CD4-positive, alpha-beta T cell (primary cell): ENCODE results near the gene DENND1A. TPM values are rescaled to one million over a fixed set of nuclear protein-coding genes. Genes with fewer than 3 reads are reported as not detected.
"Not testable (repeated sequence)": the region's sequence is repeated elsewhere in the genome, so short reads cannot be mapped to it uniquely, and the experiment has no call there.

Experiments
- ATAC-seq: fragments of 200-7000 bp; cut with Tn5 transposase; one replicate; pipeline ENCODE4 v1.10.0; 2022; ENCODE audit warnings: mild to moderate bottlenecking; ENCODE audit not compliant: poor library complexity
- CTCF ChIA-PET: fragments of 350-600 bp; sonication (Branson Sonifier 250); formaldehyde crosslinking; loops from one replicate; lab custom pipeline; 2021; ENCODE audit warnings: antibody characterized with exemption, inconsistent platforms; lab: Charles Lee
- POLR2A ChIA-PET: fragments of 350-600 bp; sonication (Branson Sonifier 250); formaldehyde crosslinking; loops from one replicate; lab custom pipeline; 2021; ENCODE audit warnings: antibody characterized with exemption, inconsistent platforms; lab: Charles Lee
- DNase-seq, 14 experiments: peaks; one replicate each; pipeline ENCODE4 v3.0.0-alpha.2; 2013 to 2020; ENCODE audit warnings: mixed read lengths in 2 of 14
- H3K27ac ChIP-seq, 2 donors: one replicate each; pipeline versions ENCODE4 v1.5.1 to v1.7.0; 2013; ENCODE audit warnings: low read length in 2 of 2, low read depth in 1 of 2, mild to moderate bottlenecking in 1 of 2
- H3K27me3 ChIP-seq, 2 experiments: 1 replicate in 1 of 2; 2 replicates in 1 of 2; pipeline versions ENCODE4 v1.6.1 to v1.7.0; 2013; ENCODE audit warnings: low read length in 2 of 2, control low read depth in 1 of 2, mild to moderate bottlenecking in 1 of 2, moderate library complexity in 1 of 2; ENCODE audit not compliant: insufficient read depth in 2 of 2, control insufficient read depth in 1 of 2
- H3K36me3 ChIP-seq: one replicate; pipeline ENCODE4 v1.6.1; 2013; ENCODE audit warnings: low read length, control low read depth; ENCODE audit not compliant: insufficient read depth
- H3K4me1 ChIP-seq: one replicate; pipeline ENCODE4 v1.6.1; 2013; ENCODE audit warnings: low read length, control low read depth; ENCODE audit not compliant: insufficient read depth
- H3K4me3 ChIP-seq: one replicate; pipeline ENCODE4 v1.5.1; 2013; ENCODE audit warnings: mild to moderate bottlenecking, low read length, moderate library complexity
- H3K9me3 ChIP-seq, 2 experiments: 1 replicate in 1 of 2; 2 replicates in 1 of 2; pipeline versions ENCODE4 v1.6.1 to v1.7.0; 2013; ENCODE audit warnings: low read length in 2 of 2, mild to moderate bottlenecking in 2 of 2, control low read depth in 1 of 2, moderate library complexity in 1 of 2; ENCODE audit not compliant: control insufficient read depth in 1 of 2, insufficient read depth in 1 of 2
- H3K27ac Mint-ChIP-seq: one replicate; pipeline ENCODE4 v1.8.0; 2020; ENCODE audit warnings: mixed read lengths
- H3K27me3 Mint-ChIP-seq: one replicate; pipeline ENCODE4 v1.8.0; 2021; ENCODE audit warnings: mixed read lengths
- H3K36me3 Mint-ChIP-seq: one replicate; pipeline ENCODE4 v1.8.0; 2021; ENCODE audit warnings: low read depth, mixed read lengths
- H3K4me1 Mint-ChIP-seq: one replicate; pipeline ENCODE4 v1.8.0; 2021; ENCODE audit warnings: low read depth, mixed read lengths
- H3K4me3 Mint-ChIP-seq: one replicate; pipeline ENCODE4 v1.8.0; 2020; ENCODE audit warnings: mild to moderate bottlenecking, mixed read lengths
- H3K9me3 Mint-ChIP-seq: one replicate; pipeline ENCODE4 v1.8.0; 2020; ENCODE audit warnings: mixed read lengths
- intact Hi-C, 2 experiments: fragments of 100-400 bp; cut with DNase I in 1 of 2; cut with micrococcal nuclease in 1 of 2; formaldehyde crosslinking; loops; one replicate each; pipeline versions ENCODE4 v1.15.1 to v1.9.0; 2023 to 2025; cut with DNase I, micrococcal nuclease
- total RNA-seq, 174 experiments: library from RNA in 2 of 174; stranded (reverse) in 2 of 174; gene quantifications; one replicate each; pipeline ENCODE4 v1.2.3 and lab custom pipeline; 2021 to 2026
- TF ChIP-seq, protein P1 (sequence below): fragments of 200-600 bp; IDR thresholded peaks from one replicate; pipeline ENCODE4 v1.8.0; 2022; ENCODE audit warnings: antibody characterized with exemption, mild to moderate bottlenecking

DENND1A gene
- total RNA-seq, 2 experiments from 2014 or later: 20.0 to 20.6 TPM

DNA sequence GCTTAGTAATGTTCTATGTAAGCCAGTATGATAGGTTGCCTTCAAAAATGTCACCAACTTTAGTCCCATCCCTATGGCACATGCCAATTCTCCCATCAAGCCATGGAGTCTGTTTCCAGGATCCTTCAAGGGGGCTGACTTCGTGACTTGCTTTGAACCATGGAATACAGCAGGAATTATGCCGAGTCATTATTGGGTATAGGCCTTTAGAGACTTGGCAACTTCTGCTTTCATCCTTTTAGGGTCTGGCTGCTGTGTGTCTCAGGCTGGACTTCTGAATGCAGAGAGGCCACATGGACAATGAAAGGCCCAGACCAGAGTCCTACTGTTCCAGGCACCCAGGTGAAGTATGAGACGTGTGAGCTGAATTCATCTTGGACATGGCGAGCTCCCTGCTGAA, 109.8 kb downstream of the DENND1A start:
- Histone ChIP-seq H3K36me3 (no peaks in the 10 kb centered on the region), H3K27me3 (no peaks in the 10 kb centered on the region), H3K4me1 (no peaks in the 10 kb centered on the region), H3K9me3 (no peaks in the 10 kb centered on the region), H3K4me3 (no peak overlapping the region), H3K27ac (no peak overlapping the region)
- H3K4me3 Mint-ChIP-seq: no peak overlapping the region
- H3K9me3 Mint-ChIP-seq: no peaks in the 10 kb centered on the region
- DNase-seq (no peak), ATAC-seq (no peak)
- no peak overlapping the region for H3K27ac Mint-ChIP-seq
- ChIA-PET POLR2A (no interaction called here), CTCF (no interaction called here)
- H3K27me3 Mint-ChIP-seq: no peaks in the 10 kb centered on the region
- H3K36me3 Mint-ChIP-seq: no peaks in the 10 kb centered on the region
- peaks cover 12% of the 10 kb centered on the region for H3K4me1 Mint-ChIP-seq
- intact Hi-C loops: no loop called here
- TF ChIP-seq, protein P1, sequence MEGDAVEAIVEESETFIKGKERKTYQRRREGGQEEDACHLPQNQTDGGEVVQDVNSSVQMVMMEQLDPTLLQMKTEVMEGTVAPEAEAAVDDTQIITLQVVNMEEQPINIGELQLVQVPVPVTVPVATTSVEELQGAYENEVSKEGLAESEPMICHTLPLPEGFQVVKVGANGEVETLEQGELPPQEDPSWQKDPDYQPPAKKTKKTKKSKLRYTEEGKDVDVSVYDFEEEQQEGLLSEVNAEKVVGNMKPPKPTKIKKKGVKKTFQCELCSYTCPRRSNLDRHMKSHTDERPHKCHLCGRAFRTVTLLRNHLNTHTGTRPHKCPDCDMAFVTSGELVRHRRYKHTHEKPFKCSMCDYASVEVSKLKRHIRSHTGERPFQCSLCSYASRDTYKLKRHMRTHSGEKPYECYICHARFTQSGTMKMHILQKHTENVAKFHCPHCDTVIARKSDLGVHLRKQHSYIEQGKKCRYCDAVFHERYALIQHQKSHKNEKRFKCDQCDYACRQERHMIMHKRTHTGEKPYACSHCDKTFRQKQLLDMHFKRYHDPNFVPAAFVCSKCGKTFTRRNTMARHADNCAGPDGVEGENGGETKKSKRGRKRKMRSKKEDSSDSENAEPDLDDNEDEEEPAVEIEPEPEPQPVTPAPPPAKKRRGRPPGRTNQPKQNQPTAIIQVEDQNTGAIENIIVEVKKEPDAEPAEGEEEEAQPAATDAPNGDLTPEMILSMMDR: no peak

DNA sequence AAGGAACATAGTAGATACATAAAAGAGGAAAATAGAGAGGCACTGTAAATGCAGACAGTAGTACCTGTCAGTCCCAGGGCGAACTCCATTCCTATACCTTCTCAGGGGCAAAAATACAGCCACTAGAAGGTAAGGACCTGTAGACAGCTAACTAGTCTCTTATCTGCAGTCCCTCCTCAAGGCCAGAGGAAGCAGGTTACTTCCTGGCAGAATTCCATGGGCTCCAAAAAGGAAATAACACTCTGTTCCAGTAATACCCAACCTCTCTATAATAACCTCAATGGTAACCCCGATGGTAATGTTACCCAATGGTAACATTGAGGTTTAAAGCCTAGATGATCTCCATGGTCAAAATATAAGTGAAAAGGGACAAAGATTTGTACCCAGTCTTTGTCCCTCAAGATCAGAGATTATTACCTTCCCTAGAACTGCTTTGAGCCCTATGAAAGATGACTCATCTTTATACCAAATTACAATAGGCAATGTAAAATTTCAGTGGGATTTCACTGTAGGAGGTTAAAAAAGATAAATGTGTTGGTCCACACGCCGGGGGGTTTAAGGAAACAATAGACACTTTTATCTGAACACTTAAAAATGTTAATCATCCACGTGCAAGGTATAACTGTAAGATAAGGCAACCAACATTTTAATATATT, 113.0 kb downstream of the DENND1A start:
- ChIA-PET CTCF (no interaction called here), POLR2A (no interaction called here)
- H3K9me3 ChIP-seq: no peaks in the 10 kb centered on the region
- Mint-ChIP-seq H3K27me3 (no peaks in the 10 kb centered on the region), H3K4me3 (no peak overlapping the region), H3K4me1 (no peaks in the 10 kb centered on the region), H3K27ac (no peak overlapping the region), H3K9me3 (no peaks in the 10 kb centered on the region), H3K36me3 (no peaks in the 10 kb centered on the region)
- DNase-seq: no peak
- no peaks in the 10 kb centered on the region for H3K27me3 ChIP-seq
- H3K36me3 ChIP-seq: no peaks in the 10 kb centered on the region
- ATAC-seq: no peak
- H3K4me3 ChIP-seq: no peak overlapping the region
- H3K4me1 ChIP-seq: no peaks in the 10 kb centered on the region
- TF ChIP-seq, protein P1: no peak
- no peak overlapping the region for H3K27ac ChIP-seq
- intact Hi-C loops: no loop called here

DNA sequence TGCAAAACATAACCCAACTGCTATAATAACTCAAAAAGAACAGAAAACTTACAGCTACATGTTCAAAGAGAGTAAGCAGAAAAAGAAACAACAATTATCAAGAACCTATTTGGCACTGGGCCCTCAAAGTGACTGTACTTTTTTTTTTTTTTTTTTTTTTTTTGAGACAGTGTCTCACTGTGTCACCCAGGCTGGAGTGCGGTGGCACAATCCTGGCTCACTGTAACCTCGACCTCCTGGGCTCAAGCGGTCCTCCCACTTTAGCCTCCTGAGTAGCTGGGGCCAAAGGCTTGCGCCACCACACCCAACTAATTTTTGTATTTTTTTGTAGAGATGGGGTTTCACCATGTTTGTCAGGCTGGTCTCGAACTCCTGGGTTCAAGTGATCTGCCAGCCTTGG, 114.1 kb downstream of the DENND1A start:
- intact Hi-C loops, CTCF ChIA-PET, H3K36me3 ChIP-seq, H3K4me1 Mint-ChIP-seq, H3K4me3 Mint-ChIP-seq, DNase-seq, H3K27me3 Mint-ChIP-seq, H3K27me3 ChIP-seq, H3K4me1 ChIP-seq, H3K36me3 Mint-ChIP-seq, H3K27ac ChIP-seq, H3K9me3 Mint-ChIP-seq, ATAC-seq, H3K4me3 ChIP-seq, POLR2A ChIA-PET, H3K27ac Mint-ChIP-seq, H3K9me3 ChIP-seq: not testable (repeated sequence)

DNA sequence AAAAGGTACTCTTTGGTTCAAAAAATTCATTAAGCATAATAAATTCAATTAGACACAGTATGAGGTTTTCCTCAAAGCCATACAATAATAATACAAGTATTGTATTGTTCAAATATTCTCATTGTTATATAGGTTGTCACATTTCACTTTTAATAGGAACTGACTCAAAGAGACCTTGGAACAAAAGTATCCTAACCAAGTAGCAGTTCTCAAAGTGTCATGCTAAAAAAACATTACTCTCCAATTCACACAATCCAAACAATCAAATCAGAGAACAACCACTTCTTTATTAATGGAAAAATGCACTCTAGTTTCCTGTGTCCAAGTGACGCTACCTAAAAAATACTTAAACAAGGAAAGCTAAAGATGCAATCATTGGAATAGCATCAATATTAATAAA, 115.4 kb downstream of the DENND1A start:
- no peaks in the 10 kb centered on the region for H3K9me3 ChIP-seq
- no peak overlapping the region for H3K4me3 ChIP-seq
- Mint-ChIP-seq H3K36me3 (no peaks in the 10 kb centered on the region), H3K4me3 (no peak overlapping the region), H3K27me3 (no peaks in the 10 kb centered on the region), H3K27ac (no peak overlapping the region), H3K9me3 (no peaks in the 10 kb centered on the region), H3K4me1 (no peaks in the 10 kb centered on the region)
- ChIA-PET POLR2A (no interaction called here), CTCF (no interaction called here)
- intact Hi-C loops: no loop called here
- no peaks in the 10 kb centered on the region for H3K36me3 ChIP-seq
- ATAC-seq (no peak), DNase-seq (no peak)
- TF ChIP-seq, protein P1: no peak
- no peaks in the 10 kb centered on the region for H3K4me1 ChIP-seq
- H3K27ac ChIP-seq: no peak overlapping the region
- H3K27me3 ChIP-seq: no peaks in the 10 kb centered on the region
